Right atrium auricular region (tissue), 2 donors: Measurements from ENCODE around the gene XIRP1. TPM values are rescaled to one million over a fixed set of nuclear protein-coding genes. Genes with fewer than 3 reads are reported as not detected.
A peak's percentile ranks its signal among the peaks of the same experiment; 100 is the strongest.

ENCODE experiments used
- DNase-seq: peaks from one replicate; pipeline ENCODE4 v3.0.0-alpha.2; 2019; ENCODE audit warnings: low spot score
- H3K27ac ChIP-seq, 2 donors: fragments of 200-600 bp; sonication (generic); 1 replicate in 1 of 2; 2 replicates in 1 of 2; pipeline ENCODE4 v1.5.1; 2016 to 2019
- H3K27me3 ChIP-seq, 2 donors: fragments of 200-600 bp; sonication (generic); one replicate each; pipeline versions ENCODE4 v1.5.1 to v1.6.0; 2017 to 2019
- H3K36me3 ChIP-seq: fragments of 200-600 bp; sonication (generic); one replicate; pipeline ENCODE4 v1.5.1; 2016
- H3K4me1 ChIP-seq, 2 donors: fragments of 200-600 bp; sonication (generic); one replicate each; pipeline versions ENCODE4 v1.5.1 to v1.6.0; 2017 to 2019
- H3K4me3 ChIP-seq, 2 donors: fragments of 200-600 bp; sonication (generic); 1 replicate in 1 of 2; 2 replicates in 1 of 2; pipeline ENCODE4 v1.5.1; 2017 to 2019; ENCODE audit warnings: mild to moderate bottlenecking in 1 of 2, moderate library complexity in 1 of 2
- H3K9me3 ChIP-seq, 2 donors: fragments of 200-600 bp; sonication (generic); one replicate each; pipeline ENCODE4 v1.5.1; 2019
- total RNA-seq, 2 donors: library from RNA; depleted of rRNA; stranded (reverse); fragments of >200 nt; gene quantifications; one replicate each; pipeline ENCODE4 v1.1.0, GENCODE V29; 2016
- TF ChIP-seq, protein P1 (sequence below), 2 donors: fragments of 200-600 bp; sonication (generic); IDR thresholded peaks; one replicate each; pipeline ENCODE4 v1.5.1; 2019; ENCODE audit warnings: antibody characterized with exemption in 2 of 2

XIRP1 gene
- total RNA-seq, 2 donors from 2014 or later: 319 to 1,274 TPM

DNA sequence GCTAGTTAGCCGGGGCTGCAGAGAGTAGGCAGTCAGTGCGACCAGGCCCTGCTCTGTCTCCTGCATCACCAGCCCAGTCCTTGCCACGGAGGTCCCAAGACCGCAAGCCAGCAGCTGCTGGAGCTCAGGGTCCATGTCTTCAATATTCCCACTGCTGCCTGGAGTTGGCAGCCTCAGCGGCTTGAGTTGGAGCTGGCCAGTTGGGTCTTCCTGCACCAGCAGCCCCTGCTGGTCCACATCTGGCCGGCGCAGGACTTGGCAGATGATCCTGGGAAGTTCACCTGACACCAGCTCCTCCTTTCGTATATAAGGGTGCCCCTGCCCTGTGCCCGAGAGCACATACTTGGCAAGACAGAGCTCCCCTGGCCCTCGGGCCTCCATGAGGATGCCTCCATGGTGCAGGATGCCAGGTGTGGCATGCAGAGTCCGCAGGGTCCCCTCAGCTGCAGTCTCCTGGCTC lies 5.7 kb downstream of the XIRP1 start:
- Histone ChIP-seq H3K36me3 (peaks cover 74% of the 10 kb centered on the region), H3K9me3 (no peaks in the 10 kb centered on the region), H3K27ac (no peak overlapping the region), H3K4me1 (peaks cover 0 to 68% of the 10 kb centered on the region in 2 donors), H3K27me3 (no peaks in the 10 kb centered on the region), H3K4me3 (no peak overlapping the region)
- TF ChIP-seq, protein P1, sequence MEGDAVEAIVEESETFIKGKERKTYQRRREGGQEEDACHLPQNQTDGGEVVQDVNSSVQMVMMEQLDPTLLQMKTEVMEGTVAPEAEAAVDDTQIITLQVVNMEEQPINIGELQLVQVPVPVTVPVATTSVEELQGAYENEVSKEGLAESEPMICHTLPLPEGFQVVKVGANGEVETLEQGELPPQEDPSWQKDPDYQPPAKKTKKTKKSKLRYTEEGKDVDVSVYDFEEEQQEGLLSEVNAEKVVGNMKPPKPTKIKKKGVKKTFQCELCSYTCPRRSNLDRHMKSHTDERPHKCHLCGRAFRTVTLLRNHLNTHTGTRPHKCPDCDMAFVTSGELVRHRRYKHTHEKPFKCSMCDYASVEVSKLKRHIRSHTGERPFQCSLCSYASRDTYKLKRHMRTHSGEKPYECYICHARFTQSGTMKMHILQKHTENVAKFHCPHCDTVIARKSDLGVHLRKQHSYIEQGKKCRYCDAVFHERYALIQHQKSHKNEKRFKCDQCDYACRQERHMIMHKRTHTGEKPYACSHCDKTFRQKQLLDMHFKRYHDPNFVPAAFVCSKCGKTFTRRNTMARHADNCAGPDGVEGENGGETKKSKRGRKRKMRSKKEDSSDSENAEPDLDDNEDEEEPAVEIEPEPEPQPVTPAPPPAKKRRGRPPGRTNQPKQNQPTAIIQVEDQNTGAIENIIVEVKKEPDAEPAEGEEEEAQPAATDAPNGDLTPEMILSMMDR (IDR thresholded peaks at IDR 0.05): no peak
- no peak for DNase-seq

DNA sequence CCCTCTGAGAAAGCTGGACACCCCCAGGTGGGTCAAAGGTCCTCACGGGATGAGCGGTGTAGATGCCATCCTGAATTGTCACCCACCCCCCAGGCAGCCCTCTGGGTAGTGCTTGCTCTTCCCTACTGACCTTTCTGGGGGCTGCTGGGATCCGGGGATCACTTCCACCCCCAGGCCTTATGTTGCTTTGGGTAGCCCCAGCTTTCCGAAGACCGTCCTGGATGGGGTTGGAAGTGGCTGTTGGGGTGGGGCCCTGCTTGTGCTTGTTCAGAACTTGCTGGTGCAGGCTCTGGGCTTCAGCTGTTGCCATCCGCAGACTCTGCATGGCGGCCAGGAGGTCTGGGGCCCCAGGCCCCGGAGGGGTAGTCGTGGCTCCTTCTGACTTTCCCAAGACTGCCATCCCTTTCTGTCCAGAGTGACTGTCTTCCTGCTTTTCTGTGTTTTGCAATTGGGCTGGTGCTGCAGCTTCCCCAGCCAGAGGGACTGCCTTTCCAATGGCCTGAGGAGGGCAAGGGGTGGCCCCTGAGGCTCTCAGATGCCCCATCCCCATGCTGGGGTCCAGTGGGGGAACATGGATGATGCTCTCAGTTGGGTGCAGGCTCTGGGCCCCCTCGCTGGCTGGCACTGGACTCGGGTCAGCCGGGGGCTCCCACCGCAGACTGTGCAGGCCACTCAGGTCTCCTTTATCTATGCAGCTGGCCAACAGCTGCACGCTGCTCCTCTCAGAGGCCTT lies 6.3 kb downstream of the XIRP1 start:
- TF ChIP-seq, protein P1 (IDR thresholded peaks at IDR 0.05): no peak
- DNase-seq: no peak
- Histone ChIP-seq H3K27me3 (no peaks in the 10 kb centered on the region), H3K27ac (no peak overlapping the region), H3K4me1 (peaks cover 0 to 74% of the 10 kb centered on the region in 2 donors), H3K4me3 (no peak overlapping the region), H3K9me3 (no peaks in the 10 kb centered on the region), H3K36me3 (peaks cover 68% of the 10 kb centered on the region)

DNA sequence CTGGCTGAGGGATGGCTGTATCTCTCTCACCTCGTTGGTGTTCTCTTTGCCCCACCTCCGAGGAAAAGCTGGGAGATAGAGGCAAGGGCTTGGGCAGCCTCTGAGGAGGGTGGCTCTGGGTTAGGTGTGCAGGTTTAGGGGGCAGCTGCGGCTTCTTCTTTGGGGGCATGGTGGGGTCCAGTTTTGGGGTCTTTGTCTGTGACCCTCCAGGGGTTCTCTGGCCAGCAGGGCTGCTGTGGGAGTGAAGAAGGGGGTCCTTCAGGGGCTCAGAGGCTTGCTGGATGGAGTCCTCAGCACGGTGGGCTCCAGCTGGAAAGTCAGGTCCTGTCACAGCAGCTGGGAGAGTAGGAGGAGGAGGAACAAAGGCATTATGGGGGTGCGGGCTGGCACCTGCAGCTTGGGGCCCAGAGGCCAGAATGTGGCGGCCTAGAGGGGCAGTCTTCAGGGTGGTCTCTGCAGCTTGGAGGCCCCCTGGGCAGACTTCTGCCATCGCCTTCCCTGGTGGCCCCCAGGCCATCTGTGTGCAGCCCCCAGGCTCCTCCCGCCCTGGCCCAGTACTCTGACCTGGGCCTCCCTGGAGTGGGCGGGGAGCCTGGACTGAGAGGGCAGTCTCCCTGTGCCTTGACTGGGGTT lies 7.0 kb downstream of the XIRP1 start:
- DNase-seq: no peak
- Histone ChIP-seq H3K4me1 (peaks cover 0 to 74% of the 10 kb centered on the region in 2 donors), H3K4me3 (no peak overlapping the region), H3K27ac (no peak overlapping the region), H3K36me3 (peaks cover 62% of the 10 kb centered on the region), H3K9me3 (no peaks in the 10 kb centered on the region), H3K27me3 (no peaks in the 10 kb centered on the region)
- TF ChIP-seq, protein P1 (IDR thresholded peaks at IDR 0.05): no peak

DNA sequence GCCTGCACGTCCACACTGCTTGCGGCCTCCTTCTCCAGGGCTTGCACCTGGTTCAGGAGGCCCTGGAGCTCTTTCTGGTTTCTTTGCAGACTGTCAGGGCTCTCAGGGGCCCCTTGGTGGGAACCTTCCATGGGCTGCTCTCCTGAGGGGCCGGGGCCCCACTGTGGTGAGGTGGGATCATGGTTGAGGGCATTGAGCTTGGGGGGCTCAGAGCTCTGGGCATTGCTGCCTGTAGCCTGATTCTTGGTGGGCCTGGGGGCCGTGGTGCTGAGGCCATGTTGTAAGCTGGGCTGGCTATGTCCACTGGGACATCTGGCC lies 7.5 kb downstream of the XIRP1 start:
- H3K36me3 ChIP-seq: peaks cover 56% of the 10 kb centered on the region
- no peaks in the 10 kb centered on the region for H3K27me3 ChIP-seq
- TF ChIP-seq, protein P1 (IDR thresholded peaks at IDR 0.05): no peak
- DNase-seq: no peak
- peak overlapping the region; percentile 29 to 84 for H3K27ac ChIP-seq
- H3K9me3 ChIP-seq: no peaks in the 10 kb centered on the region
- no peak overlapping the region for H3K4me3 ChIP-seq
- peaks cover 0 to 74% of the 10 kb centered on the region in 2 donors for H3K4me1 ChIP-seq

DNA sequence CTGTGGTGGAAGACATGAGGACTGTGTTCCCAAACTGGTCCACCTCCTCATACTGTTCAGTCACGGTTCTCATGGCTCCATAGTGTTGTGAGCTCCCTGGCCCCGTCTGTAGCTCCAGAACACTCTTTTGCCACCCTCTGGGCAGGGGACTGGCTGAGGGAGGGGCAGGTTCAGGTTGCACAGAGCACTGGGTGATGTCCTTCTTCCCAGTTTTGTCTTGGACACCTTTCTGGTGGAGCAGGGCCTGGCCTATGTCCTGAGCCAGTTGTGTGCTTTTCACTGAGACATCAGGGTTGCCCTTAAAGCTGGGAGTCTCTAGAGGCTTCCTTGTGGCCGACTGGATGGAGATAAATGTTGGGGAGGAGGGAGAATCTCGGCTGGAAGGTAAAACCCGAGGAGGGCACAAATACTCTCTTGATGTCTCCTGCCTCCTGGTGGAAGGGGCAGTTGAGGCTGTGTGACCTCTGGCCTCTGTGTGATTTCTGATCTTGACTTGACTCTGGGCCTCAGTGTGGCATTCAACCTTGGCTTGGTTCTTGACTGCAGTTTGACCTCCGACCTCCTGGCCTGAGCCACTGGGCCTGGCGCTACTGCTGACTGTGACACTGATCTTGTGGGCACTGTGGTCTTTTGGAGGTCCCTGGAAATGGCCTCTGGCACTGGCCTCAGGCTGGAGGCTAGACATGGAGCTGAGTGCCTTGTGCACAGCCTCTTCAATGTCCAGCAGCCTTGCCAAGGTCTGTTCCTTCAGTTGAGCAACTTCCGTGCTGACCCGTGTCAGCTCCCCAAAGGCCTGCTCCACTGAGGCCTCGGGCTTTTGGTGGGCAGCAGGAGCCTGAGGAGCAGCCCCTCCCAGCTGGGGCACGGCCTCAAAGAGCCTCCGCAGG lies 8.1 kb downstream of the XIRP1 start:
- no peaks in the 10 kb centered on the region for H3K27me3 ChIP-seq
- DNase-seq: no peak
- peaks cover 50% of the 10 kb centered on the region for H3K36me3 ChIP-seq
- no peak overlapping the region for H3K4me3 ChIP-seq
- peak overlapping the region; percentile 29 to 84 for H3K27ac ChIP-seq
- TF ChIP-seq, protein P1 (IDR thresholded peaks at IDR 0.05): no peak
- H3K4me1 ChIP-seq: peaks cover 0 to 74% of the 10 kb centered on the region in 2 donors
- no peaks in the 10 kb centered on the region for H3K9me3 ChIP-seq
